B cell (primary cell): ENCODE data around the gene LRRC10B. TPM values are rescaled to one million over a fixed set of nuclear protein-coding genes. Genes with fewer than 3 reads are reported as not detected.

Experiments used
- ATAC-seq: fragments of 200-7000 bp; cut with Tn5 transposase; one replicate; pipeline ENCODE4 v1.10.0; 2021; ENCODE audit warnings: low read depth, mild to moderate bottlenecking, moderate number of reproducible peaks, moderate library complexity
- CTCF ChIA-PET: fragments of 350-600 bp; sonication (Branson Sonifier 250); formaldehyde crosslinking; loops from one replicate; lab custom pipeline; 2021; ENCODE audit warnings: antibody characterized with exemption, inconsistent platforms; lab: Charles Lee
- POLR2A ChIA-PET: fragments of 350-600 bp; sonication (Branson Sonifier 250); formaldehyde crosslinking; loops from one replicate; lab custom pipeline; 2021; ENCODE audit warnings: antibody characterized with exemption; lab: Charles Lee
- DNase-seq: peaks from one replicate; pipeline ENCODE4 v3.0.0; 2013
- H2AFZ ChIP-seq: 2 replicates; pipeline ENCODE4 v1.6.1; 2012; ENCODE audit warnings: mild to moderate bottlenecking, low read depth, low read length; ENCODE audit not compliant: insufficient read depth, poor library complexity, severe bottlenecking
- H3K27ac ChIP-seq, 2 donors: 1 replicate in 1 of 2; 2 replicates in 1 of 2; pipeline ENCODE4 v1.5.1; 2012 to 2013; ENCODE audit warnings: low read length in 2 of 2, mild to moderate bottlenecking in 2 of 2, moderate library complexity in 1 of 2
- H3K27me3 ChIP-seq, 4 experiments: fragments of 200-600 bp in 1 of 4; sonication (generic) in 1 of 4; replicated peaks in 1 of 4; 1 replicate in 2 of 4; 2 replicates in 2 of 4; pipeline versions ENCODE4 v1.6.1 to v1.7.0; 2013 to 2016; ENCODE audit warnings: low read length in 3 of 4, mild to moderate bottlenecking in 2 of 4, mixed read lengths in 1 of 4, moderate library complexity in 1 of 4; ENCODE audit not compliant: insufficient read depth in 4 of 4, control insufficient read depth in 3 of 4; ENCODE audit errors: control extremely low read depth in 1 of 4
- H3K36me3 ChIP-seq, 2 experiments: replicated peaks in 1 of 2; 1 replicate in 1 of 2; 2 replicates in 1 of 2; pipeline versions ENCODE4 v1.6.1 to v1.7.1; 2013; ENCODE audit warnings: low read length in 1 of 2; ENCODE audit not compliant: insufficient read depth in 2 of 2, control insufficient read depth in 1 of 2; ENCODE audit errors: control extremely low read depth in 1 of 2, extremely low read depth in 1 of 2
- H3K4me1 ChIP-seq, 2 donors: fragments of 200-600 bp in 1 of 2; sonication (generic) in 1 of 2; 1 replicate in 1 of 2; 2 replicates in 1 of 2; pipeline versions ENCODE4 v1.5.1 to v1.6.1; 2013 to 2017; ENCODE audit warnings: low read length in 2 of 2; ENCODE audit not compliant: control insufficient read depth in 2 of 2, insufficient read depth in 2 of 2
- H3K4me2 ChIP-seq: replicated peaks from 2 replicates; pipeline ENCODE3; 2012; ENCODE audit warnings: mild to moderate bottlenecking, low read depth, low read length; ENCODE audit not compliant: poor library complexity, severe bottlenecking
- H3K4me3 ChIP-seq, 5 experiments: fragments of 200-600 bp in 1 of 5; sonication (generic) in 1 of 5; 1 replicate in 3 of 5; 2 replicates in 2 of 5; pipeline versions ENCODE4 v1.5.1 to v1.7.0; 2011 to 2016; ENCODE audit warnings: low read length in 4 of 5, mild to moderate bottlenecking in 4 of 5, low read depth in 2 of 5, control low read depth in 1 of 5, moderate library complexity in 1 of 5; ENCODE audit not compliant: insufficient read depth in 1 of 5; ENCODE audit errors: control extremely low read depth in 1 of 5, extremely low read depth in 1 of 5
- H3K79me2 ChIP-seq: fragments of 200-600 bp; sonication (generic); one replicate; pipeline ENCODE4 v1.6.0; 2016; ENCODE audit warnings: low read length; ENCODE audit not compliant: control insufficient read depth, insufficient read depth
- H3K9ac ChIP-seq: fragments of 200-600 bp; sonication (generic); 2 replicates; pipeline ENCODE4 v1.6.1; 2017; ENCODE audit warnings: mild to moderate bottlenecking, low read length, moderate library complexity
- H3K9me3 ChIP-seq, 3 donors: one replicate each; pipeline versions ENCODE4 v1.6.1 to v1.7.1; 2013; ENCODE audit warnings: low read length in 2 of 3; ENCODE audit not compliant: control insufficient read depth in 2 of 3, insufficient read depth in 1 of 3; ENCODE audit errors: control extremely low read depth in 1 of 3
- H4K20me1 ChIP-seq: 2 replicates; pipeline ENCODE4 v1.6.0; 2012; ENCODE audit warnings: mild to moderate bottlenecking, low read length; ENCODE audit not compliant: insufficient read depth, control insufficient read depth, poor library complexity, severe bottlenecking
- H3K27ac Mint-ChIP-seq: one replicate; pipeline ENCODE4 v1.8.0; 2021; ENCODE audit warnings: mixed read lengths
- H3K27me3 Mint-ChIP-seq: one replicate; pipeline ENCODE4 v1.8.0; 2021; ENCODE audit warnings: mixed read lengths
- H3K4me1 Mint-ChIP-seq: one replicate; pipeline ENCODE4 v1.8.0; 2021; ENCODE audit warnings: mixed read lengths
- H3K4me3 Mint-ChIP-seq: one replicate; pipeline ENCODE4 v1.8.0; 2021; ENCODE audit warnings: mixed read lengths
- H3K9me3 Mint-ChIP-seq: one replicate; pipeline ENCODE4 v1.8.0; 2022; ENCODE audit warnings: mixed read lengths; ENCODE audit not compliant: insufficient read depth
- EZH2 ChIP-seq: IDR thresholded peaks from 2 replicates; pipeline ENCODE4 v1.6.1; 2012; ENCODE audit warnings: borderline replicate concordance, low read depth, mild to moderate bottlenecking, moderate library complexity, low read length; ENCODE audit not compliant: insufficient read depth, poor library complexity, severe bottlenecking
- whole genome bisulfite sequencing: methylation state at CpG from one replicate; pipeline ENCODE4 v1.1.5; 2013; ENCODE audit warnings: missing lambda C conversion rate; ENCODE audit not compliant: insufficient coverage; 5-methylcytosine and 5-hydroxymethylcytosine counted together
- intact Hi-C: fragments of 100-400 bp; cut with micrococcal nuclease; formaldehyde crosslinking; loops from one replicate; pipeline ENCODE4 v1.10.0; 2022
- polyA plus RNA-seq: library from polyadenylated mRNA; depleted of rRNA; stranded (reverse); fragments of >200 nt; gene quantifications from 2 replicates; pipeline ENCODE4 v1.2.3, GENCODE V29; 2012
- total RNA-seq, 2 donors: library from RNA; stranded (reverse); fragments of 120-200 nt in 1 of 2; gene quantifications; 1 replicate in 1 of 2; 2 replicates in 1 of 2; pipeline versions ENCODE4 v1.2.3 to v1.2.4, GENCODE V29; 2013 to 2022
- TF ChIP-seq, protein P1 (sequence below): fragments of 200-600 bp; IDR thresholded peaks from one replicate; pipeline ENCODE4 v1.8.0; 2022; ENCODE audit warnings: antibody characterized with exemption, mild to moderate bottlenecking

LRRC10B gene
- total and polyA plus RNA-seq, 2 donors (not counting 1 experiment from before 2014, with no cell fraction given): 0.15 TPM; not detected in 1

DNA sequence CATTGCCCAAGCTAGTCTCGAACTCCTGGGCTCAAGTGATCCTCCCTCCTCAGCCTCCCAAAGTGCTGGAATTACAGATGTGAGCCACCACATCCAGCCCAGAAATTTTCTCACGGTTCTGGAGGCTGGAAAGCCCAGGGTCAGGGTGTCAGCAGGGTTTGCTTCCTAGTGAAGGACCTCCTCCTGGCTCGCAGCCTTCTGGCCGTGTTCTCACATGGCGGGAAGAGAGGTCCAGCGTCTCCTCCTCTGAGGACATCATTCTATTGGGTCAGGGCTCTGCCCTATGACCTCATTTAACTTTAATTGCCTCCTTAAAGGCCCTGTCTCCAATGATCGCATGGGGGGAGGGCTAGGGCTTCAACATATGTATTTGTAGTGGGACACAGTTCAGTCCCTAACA, 40.5 kb upstream of the LRRC10B start:
- ATAC-seq (no peak), DNase-seq (no peak)
- intact Hi-C loops: no loop called here
- ChIA-PET POLR2A (no interaction called here), CTCF (interaction anchor here (1.2 to 2.1 kb wide), 2 partner anchors 10 to 22 kb away, joined by 3 to 11 read pairs; no protein-coding TSS in a partner anchor)
- H3K4me1 ChIP-seq: no peaks in the 10 kb centered on the region
- no peak overlapping the region for H2AFZ ChIP-seq
- WGBS: 97% methylated on average over 6 of the region's 7 CpGs
- no peak overlapping the region for H3K4me2 ChIP-seq
- Mint-ChIP-seq H3K27ac (no peak overlapping the region), H3K9me3 (peaks cover 2% of the 10 kb centered on the region), H3K4me1 (no peaks in the 10 kb centered on the region), H3K27me3 (no peaks in the 10 kb centered on the region), H3K4me3 (no peak overlapping the region)
- H3K9ac ChIP-seq: no peak overlapping the region
- H3K36me3 ChIP-seq: peaks cover 0 to 23% of the 10 kb centered on the region in 2 experiments
- H3K27ac ChIP-seq: no peak overlapping the region
- TF ChIP-seq, protein P1, sequence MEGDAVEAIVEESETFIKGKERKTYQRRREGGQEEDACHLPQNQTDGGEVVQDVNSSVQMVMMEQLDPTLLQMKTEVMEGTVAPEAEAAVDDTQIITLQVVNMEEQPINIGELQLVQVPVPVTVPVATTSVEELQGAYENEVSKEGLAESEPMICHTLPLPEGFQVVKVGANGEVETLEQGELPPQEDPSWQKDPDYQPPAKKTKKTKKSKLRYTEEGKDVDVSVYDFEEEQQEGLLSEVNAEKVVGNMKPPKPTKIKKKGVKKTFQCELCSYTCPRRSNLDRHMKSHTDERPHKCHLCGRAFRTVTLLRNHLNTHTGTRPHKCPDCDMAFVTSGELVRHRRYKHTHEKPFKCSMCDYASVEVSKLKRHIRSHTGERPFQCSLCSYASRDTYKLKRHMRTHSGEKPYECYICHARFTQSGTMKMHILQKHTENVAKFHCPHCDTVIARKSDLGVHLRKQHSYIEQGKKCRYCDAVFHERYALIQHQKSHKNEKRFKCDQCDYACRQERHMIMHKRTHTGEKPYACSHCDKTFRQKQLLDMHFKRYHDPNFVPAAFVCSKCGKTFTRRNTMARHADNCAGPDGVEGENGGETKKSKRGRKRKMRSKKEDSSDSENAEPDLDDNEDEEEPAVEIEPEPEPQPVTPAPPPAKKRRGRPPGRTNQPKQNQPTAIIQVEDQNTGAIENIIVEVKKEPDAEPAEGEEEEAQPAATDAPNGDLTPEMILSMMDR: no peak
- no peaks in the 10 kb centered on the region for H4K20me1 ChIP-seq
- H3K27me3 ChIP-seq: no peaks in the 10 kb centered on the region
- peaks cover 0 to 14% (median 3%) of the 10 kb centered on the region in 3 donors for H3K9me3 ChIP-seq
- no peaks in the 10 kb centered on the region for H3K79me2 ChIP-seq
- no peak overlapping the region for H3K4me3 ChIP-seq

DNA sequence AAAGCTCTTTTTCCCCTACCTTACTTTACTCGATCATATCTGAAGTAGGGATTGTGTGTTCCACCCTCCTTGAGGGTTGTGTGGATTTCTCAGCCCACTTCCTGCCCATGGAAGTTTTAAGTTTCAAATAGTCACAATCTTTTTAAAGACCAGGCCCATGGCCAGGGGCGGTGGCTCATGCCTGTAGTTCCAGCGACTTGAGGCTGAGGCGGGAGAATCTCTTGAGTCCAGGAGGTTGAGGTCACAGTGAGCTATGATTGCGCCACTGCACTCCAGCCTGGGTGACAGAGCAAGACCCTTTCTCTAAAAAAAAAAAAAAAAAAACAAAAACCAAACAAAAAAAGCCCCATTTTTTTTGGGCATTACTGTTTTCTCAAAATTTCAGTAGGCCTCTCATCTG, 36.3 kb upstream of the LRRC10B start:
- Histone ChIP-seq H3K36me3 (peaks cover 0 to 16% of the 10 kb centered on the region in 2 experiments), H3K4me3 (no peak overlapping the region), H3K4me1 (no peaks in the 10 kb centered on the region), H3K27me3 (no peaks in the 10 kb centered on the region), H3K79me2 (no peaks in the 10 kb centered on the region), H2AFZ (no peak overlapping the region), H3K27ac (no peak overlapping the region), H3K9ac (no peak overlapping the region), H4K20me1 (no peaks in the 10 kb centered on the region), H3K9me3 (peaks cover 0 to 7% (median 0%) of the 10 kb centered on the region in 3 donors), H3K4me2 (no peak overlapping the region)
- ATAC-seq (no peak), DNase-seq (no peak)
- Mint-ChIP-seq H3K27me3 (no peaks in the 10 kb centered on the region), H3K4me3 (no peak overlapping the region), H3K27ac (no peak overlapping the region), H3K4me1 (no peaks in the 10 kb centered on the region), H3K9me3 (no peaks in the 10 kb centered on the region)
- CTCF ChIA-PET: interaction anchor here (1.7 kb wide), 1 partner anchor 44 kb away, joined by 5 read pairs; no protein-coding TSS in a partner anchor
- POLR2A ChIA-PET: no interaction called here
- intact Hi-C loops: no loop called here
- 97% methylated on average over 3 of the region's 5 CpGs for WGBS
- TF ChIP-seq, protein P1: no peak
- TF ChIP-seq EZH2: no peak
